Measurements from ENCODE around the gene LSR.

DNA sequence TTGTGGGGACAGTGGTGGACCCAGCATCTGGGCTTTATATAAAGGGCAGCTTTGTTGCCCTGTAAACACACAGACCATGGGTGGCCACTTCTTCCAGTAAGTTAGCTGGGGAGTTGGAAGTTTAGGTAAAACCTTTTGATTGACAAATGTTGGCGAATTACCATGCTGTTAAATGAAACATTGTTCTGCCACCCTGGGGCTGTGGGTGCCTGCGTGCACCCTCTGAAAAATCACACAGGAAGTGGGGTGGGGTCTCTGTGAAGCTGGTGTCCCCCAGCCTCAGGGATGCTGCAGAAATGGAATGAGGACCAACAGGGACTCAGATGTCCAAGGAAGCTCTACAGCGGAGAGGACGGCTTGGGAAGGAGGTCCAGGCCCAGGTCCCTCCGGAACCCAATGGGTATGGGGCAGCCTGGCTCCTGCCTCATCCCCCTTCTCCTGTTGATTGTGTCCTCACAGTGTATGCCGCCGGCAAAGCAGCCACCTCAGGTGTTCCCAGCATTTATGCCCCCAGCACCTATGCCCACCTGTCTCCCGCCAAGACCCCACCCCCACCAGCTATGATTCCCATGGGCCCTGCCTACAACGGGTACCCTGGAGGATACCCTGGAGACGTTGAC, 17.2 kb downstream of the LSR start:
- TF ChIP-seq, protein P1, sequence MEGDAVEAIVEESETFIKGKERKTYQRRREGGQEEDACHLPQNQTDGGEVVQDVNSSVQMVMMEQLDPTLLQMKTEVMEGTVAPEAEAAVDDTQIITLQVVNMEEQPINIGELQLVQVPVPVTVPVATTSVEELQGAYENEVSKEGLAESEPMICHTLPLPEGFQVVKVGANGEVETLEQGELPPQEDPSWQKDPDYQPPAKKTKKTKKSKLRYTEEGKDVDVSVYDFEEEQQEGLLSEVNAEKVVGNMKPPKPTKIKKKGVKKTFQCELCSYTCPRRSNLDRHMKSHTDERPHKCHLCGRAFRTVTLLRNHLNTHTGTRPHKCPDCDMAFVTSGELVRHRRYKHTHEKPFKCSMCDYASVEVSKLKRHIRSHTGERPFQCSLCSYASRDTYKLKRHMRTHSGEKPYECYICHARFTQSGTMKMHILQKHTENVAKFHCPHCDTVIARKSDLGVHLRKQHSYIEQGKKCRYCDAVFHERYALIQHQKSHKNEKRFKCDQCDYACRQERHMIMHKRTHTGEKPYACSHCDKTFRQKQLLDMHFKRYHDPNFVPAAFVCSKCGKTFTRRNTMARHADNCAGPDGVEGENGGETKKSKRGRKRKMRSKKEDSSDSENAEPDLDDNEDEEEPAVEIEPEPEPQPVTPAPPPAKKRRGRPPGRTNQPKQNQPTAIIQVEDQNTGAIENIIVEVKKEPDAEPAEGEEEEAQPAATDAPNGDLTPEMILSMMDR (IDR thresholded peaks at IDR 0.05) = no peak
- no peak for TF ChIP-seq POLR2A (IDR thresholded peaks at IDR 0.05)
